ENCODE results near the gene SGCD. TPM values are rescaled to one million over a fixed set of nuclear protein-coding genes. Genes with fewer than 3 reads are reported as not detected.

Gene SGCD
- total and polyA plus RNA-seq, 2 of the 4 experiments (the other 2 are of a cell fraction): 5.8 to 10.6 TPM

DNA sequence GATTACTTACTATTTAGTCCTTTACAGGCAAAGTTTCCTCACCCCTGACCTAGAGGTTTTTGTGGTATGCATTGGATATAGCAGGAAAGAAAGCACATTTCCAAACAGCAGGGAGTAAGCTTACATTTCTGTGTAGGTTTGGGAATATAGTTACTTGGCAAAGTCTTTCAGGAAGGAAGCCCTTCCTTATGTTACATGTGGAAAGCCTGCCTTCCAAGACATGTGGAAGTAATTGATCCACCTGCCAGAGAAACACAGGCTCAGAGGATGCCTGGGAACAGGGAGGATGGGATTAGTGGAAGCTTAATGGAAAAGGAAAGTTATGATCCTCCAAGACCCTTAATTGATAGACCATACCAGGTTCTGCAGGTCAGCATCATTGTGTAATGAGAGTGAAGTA is 435.8 kb downstream of the SGCD start:
- Histone ChIP-seq H3K79me1 (ENCODE audit: low read depth in 1 of 2, low read length in 2 of 2) (no peaks in the 10 kb centered on the region), H3K27ac (ENCODE audit: insufficient read depth, low read length) (no peak overlapping the region), H3K4me2 (ENCODE audit: low read depth, low read length) (no peak overlapping the region), H2AFZ (replicated peaks; ENCODE audit: low read length, poor library complexity) (no peak overlapping the region), H2BK15ac (ENCODE audit: low read depth, low read length) (no peak overlapping the region), H2AK9ac (replicated peaks; ENCODE audit: low read depth, low read length, poor library complexity) (no peak overlapping the region), H2AK5ac (ENCODE audit: low read depth, low read length) (no peak overlapping the region), H3K9ac (ENCODE audit: low read depth, low read length) (no peak overlapping the region), H3K23ac (ENCODE audit: low read depth, low read length) (no peak overlapping the region), H4K8ac (ENCODE audit: low read depth in 2 of 2, low read length in 2 of 2) (no peak overlapping the region), H2BK120ac (ENCODE audit: low read depth, low read length) (no peak overlapping the region), H3K14ac (replicated peaks; ENCODE audit: low read depth, low read length) (no peak overlapping the region), H3K9me3 (ENCODE audit: control insufficient read depth, insufficient read depth, low read length) (no peaks in the 10 kb centered on the region), H2BK5ac (ENCODE audit: low read depth, low read length, poor library complexity, severe bottlenecking) (no peak overlapping the region), H3K36me3 (ENCODE audit: control insufficient read depth, insufficient read depth, low read length) (peaks cover 8% of the 10 kb centered on the region; the same call in 1 of the 2 replicates), H4K91ac (ENCODE audit: insufficient read depth, low read depth, low read length) (no peak overlapping the region), H4K20me1 (ENCODE audit: insufficient read depth, low read length) (no peaks in the 10 kb centered on the region), H4K5ac (ENCODE audit: low read depth, low read length) (no peak overlapping the region), H3K4me3 (ENCODE audit: insufficient read depth, low read depth, low read length) (no peak overlapping the region), H3K9me1 (ENCODE audit: insufficient read depth, low read length) (no peaks in the 10 kb centered on the region), H2BK20ac (ENCODE audit: low read depth, low read length) (no peak overlapping the region), H3K56ac (ENCODE audit: extremely low read depth, insufficient read depth, low read length) (no peak overlapping the region), H3K4me1 (ENCODE audit: control insufficient read depth, insufficient read depth, low read length) (no peaks in the 10 kb centered on the region), H3K27me3 (ENCODE audit: control insufficient read depth, insufficient read depth, low read length) (no peaks in the 10 kb centered on the region), H3K18ac (ENCODE audit: low read depth, low read length) (no peak overlapping the region), H3K4ac (ENCODE audit: low read depth, low read length) (no peak overlapping the region)
- DNase-seq (peak; percentile 39), ATAC-seq (ENCODE audit: low read depth) (peak; percentile 78)
- no peak for TF ChIP-seq MAFK (IDR thresholded peaks at IDR 0.05; ENCODE audit: low read depth, low read length)
- no peak for TF ChIP-seq BHLHE40 (IDR thresholded peaks at IDR 0.05; ENCODE audit: low read depth, low read length)
- TF ChIP-seq RFX5 (IDR thresholded peaks at IDR 0.05; ENCODE audit: low read depth, low read length): no peak
- no peak for TF ChIP-seq RCOR1 (IDR thresholded peaks at IDR 0.05; ENCODE audit: insufficient replicate concordance, low read length)
- no peak for TF ChIP-seq CEBPB (IDR thresholded peaks at IDR 0.05; ENCODE audit: low read depth, low read length)
- in situ Hi-C loops (cut with MboI; ENCODE audit: low sequenced_read_pairs) (no loop called here), dilution Hi-C loops (cut with HindIII; ENCODE audit: low sequenced_read_pairs, unreplicated experiment) (no loop called here), intact Hi-C loops (cut with micrococcal nuclease) (no loop called here)
- ChIA-PET POLR2A (ENCODE audit: unreplicated experiment) (no interaction called here), CTCF (no interaction called here)
- BruUV-seq (replicated peaks): TSS peak; percentile 3

All from IMR-90 (cell line).